Cardiac muscle cell (in vitro differentiated cells and primary cell): ENCODE measurements around the gene NDN. TPM values are rescaled to one million over a fixed set of nuclear protein-coding genes. Genes with fewer than 3 reads are reported as not detected.

ENCODE experiments used
- DNase-seq, 2 donors: peaks; one replicate each; pipeline versions ENCODE4 v3.0.0 to v3.0.0-alpha.2; 2010 to 2017; ENCODE audit warnings: low read depth in 1 of 2, low spot score in 1 of 2
- H3K27ac ChIP-seq: fragments of 200-600 bp; sonication (generic); 2 replicates; pipeline ENCODE4 v1.5.1; 2016
- H3K27me3 ChIP-seq: fragments of 200-600 bp; sonication (generic); 2 replicates; pipeline ENCODE4 v1.6.0; 2016; ENCODE audit warnings: control low read depth
- H3K36me3 ChIP-seq: fragments of 200-600 bp; sonication (generic); 2 replicates; pipeline ENCODE4 v1.5.1; 2016; ENCODE audit warnings: control low read depth
- H3K4me1 ChIP-seq: fragments of 200-600 bp; sonication (generic); 2 replicates; pipeline ENCODE4 v1.8.1; 2017; ENCODE audit warnings: low read depth, mild to moderate bottlenecking, mixed run types
- H3K4me3 ChIP-seq: fragments of 200-600 bp; sonication (generic); 2 replicates; pipeline ENCODE4 v1.5.1; 2016; ENCODE audit warnings: mild to moderate bottlenecking
- H3K9me3 ChIP-seq: fragments of 200-600 bp; sonication (generic); 2 replicates; pipeline ENCODE4 v1.5.1; 2017; ENCODE audit warnings: low read depth, mild to moderate bottlenecking, control low read depth
- CTCF ChIP-seq: IDR thresholded peaks from 2 replicates; pipeline ENCODE4 v1.5.1; 2012; ENCODE audit warnings: low read depth, mild to moderate bottlenecking, low read length
- polyA plus RNA-seq: library from polyadenylated mRNA; unstranded; fragments of >200 nt; fragmentation: Nextera tagmentation; extraction: Ambion mirVana; gene quantifications from 2 replicates; pipeline ENCODE4 v1.2.1, GENCODE V29; 2016
- total RNA-seq: library from RNA; depleted of rRNA; stranded (reverse); fragments of >200 nt; gene quantifications from 2 replicates; pipeline ENCODE4 v1.2.3, GENCODE V29; 2016

The NDN gene
- total and polyA plus RNA-seq, 2 experiments from 2014 or later: 198 to 211 TPM

DNA sequence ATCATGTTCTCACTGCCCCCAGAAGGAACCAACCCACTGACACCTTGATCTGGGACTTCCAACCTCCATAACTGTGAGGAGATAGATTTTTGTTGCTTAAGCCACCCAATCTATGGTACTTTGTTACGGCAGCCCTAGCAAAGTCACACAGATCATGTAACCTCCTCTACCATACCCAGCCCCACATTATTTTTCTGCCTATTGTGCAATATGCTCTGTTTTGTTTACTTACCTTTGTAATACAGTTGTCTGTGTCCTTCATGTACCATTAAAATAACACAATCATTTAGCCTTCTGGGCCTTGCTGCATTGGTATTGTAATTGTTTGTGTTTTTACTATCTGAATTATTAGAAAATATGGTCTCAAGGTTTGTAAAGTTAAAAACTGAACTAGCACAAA, 16.1 kb downstream of the NDN start:
- Histone ChIP-seq H3K27ac (no peak overlapping the region), H3K4me1 (no peaks in the 10 kb centered on the region), H3K9me3 (no peaks in the 10 kb centered on the region), H3K27me3 (no peaks in the 10 kb centered on the region), H3K4me3 (no peak overlapping the region), H3K36me3 (no peaks in the 10 kb centered on the region)
- no peak for DNase-seq
- no peak for TF ChIP-seq CTCF

- peaks cover 1% of the 10 kb centered on the region for H3K27me3 ChIP-seq
- DNase-seq: no peak
- H3K27ac ChIP-seq: no peak overlapping the region
- H3K9me3 ChIP-seq: no peaks in the 10 kb centered on the region
- H3K4me3 ChIP-seq: no peak overlapping the region
- no peaks in the 10 kb centered on the region for H3K4me1 ChIP-seq
- TF ChIP-seq CTCF: no peak
- H3K36me3 ChIP-seq: no peaks in the 10 kb centered on the region
These were observed 23.9 kb downstream of the NDN start for GRCh38 chr15:23663232-23663631.

DNA sequence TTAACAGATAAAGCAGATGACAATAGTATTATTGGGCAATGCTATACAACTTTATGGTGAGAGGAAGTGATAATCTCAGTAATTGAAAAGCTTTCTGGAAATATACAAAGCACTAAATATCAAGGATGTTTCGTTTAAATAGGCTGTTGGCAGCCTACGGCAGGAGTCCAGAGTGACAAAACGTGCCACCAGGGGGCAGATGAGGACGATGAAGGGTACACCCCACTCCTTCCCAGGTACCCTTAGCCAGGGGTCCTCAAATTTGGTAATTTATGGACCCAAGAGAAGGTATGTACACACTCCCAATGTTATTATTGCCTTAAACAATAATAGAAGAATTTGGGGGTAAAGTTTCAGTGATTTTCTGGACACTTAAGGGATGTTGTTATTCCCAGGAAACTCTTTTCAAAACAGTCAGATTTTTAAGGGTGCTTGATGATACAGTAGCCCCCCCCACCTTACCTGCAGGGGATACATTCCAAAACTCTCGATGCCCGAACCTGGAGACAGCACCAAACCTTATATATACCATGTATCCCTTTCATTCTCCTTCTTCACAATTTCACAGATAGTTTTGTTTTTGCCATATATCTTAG, 38.1 kb downstream of the NDN start:
- Histone ChIP-seq H3K36me3 (no peaks in the 10 kb centered on the region), H3K27ac (no peak overlapping the region), H3K27me3 (no peaks in the 10 kb centered on the region), H3K4me1 (no peaks in the 10 kb centered on the region), H3K9me3 (no peaks in the 10 kb centered on the region), H3K4me3 (no peak overlapping the region)
- peak; percentile 9 to 53 for DNase-seq
- peak; percentile 44 for TF ChIP-seq CTCF

- Histone ChIP-seq H3K4me1 (no peaks in the 10 kb centered on the region), H3K36me3 (no peaks in the 10 kb centered on the region), H3K4me3 (peak within 1 kb of the TSS; percentile 47), H3K27me3 (no peaks in the 10 kb centered on the region), H3K27ac (peak within 1 kb of the TSS; percentile 70), H3K9me3 (no peaks in the 10 kb centered on the region)
- no peak for TF ChIP-seq CTCF
- DNase-seq: peak; percentile 11 to 66
These were observed 39.4 kb downstream of the NDN start, which contains the start of gene MAGEL2 for GRCh38 chr15:23647421-23648370. TSS of gene MAGEL2 (minus strand) at chr15:23647867. CDS start at chr15:23647742, 125 bp downstream.

- H3K4me1 ChIP-seq: no peaks in the 10 kb centered on the region
- no peak for TF ChIP-seq CTCF
- no peaks in the 10 kb centered on the region for H3K27me3 ChIP-seq
- no peaks in the 10 kb centered on the region for H3K9me3 ChIP-seq
- no peaks in the 10 kb centered on the region for H3K36me3 ChIP-seq
- H3K4me3 ChIP-seq: peak overlapping the region; percentile 47
- no peak overlapping the region for H3K27ac ChIP-seq
- DNase-seq: no peak
These were observed 40.2 kb downstream of the NDN start for GRCh38 chr15:23647001-23647295.
